Activated gamma-delta T cell treated with anti-CD3 and anti-CD28 coated beads, Interleukin-2, amount 50 U/mL, for 16 hours (primary cell): ENCODE results near the gene JOSD2.
A peak's percentile ranks its signal among the peaks of the same experiment; 100 is the strongest.
"Not testable (repeated sequence)": the region's sequence is repeated elsewhere in the genome, so short reads cannot be mapped to it uniquely, and the experiment has no call there.

Source experiments
- DNase-seq: peaks from one replicate; pipeline ENCODE4 v3.0.0-alpha.2; 2020; ENCODE audit warnings: low read depth

Gene JOSD2

DNA sequence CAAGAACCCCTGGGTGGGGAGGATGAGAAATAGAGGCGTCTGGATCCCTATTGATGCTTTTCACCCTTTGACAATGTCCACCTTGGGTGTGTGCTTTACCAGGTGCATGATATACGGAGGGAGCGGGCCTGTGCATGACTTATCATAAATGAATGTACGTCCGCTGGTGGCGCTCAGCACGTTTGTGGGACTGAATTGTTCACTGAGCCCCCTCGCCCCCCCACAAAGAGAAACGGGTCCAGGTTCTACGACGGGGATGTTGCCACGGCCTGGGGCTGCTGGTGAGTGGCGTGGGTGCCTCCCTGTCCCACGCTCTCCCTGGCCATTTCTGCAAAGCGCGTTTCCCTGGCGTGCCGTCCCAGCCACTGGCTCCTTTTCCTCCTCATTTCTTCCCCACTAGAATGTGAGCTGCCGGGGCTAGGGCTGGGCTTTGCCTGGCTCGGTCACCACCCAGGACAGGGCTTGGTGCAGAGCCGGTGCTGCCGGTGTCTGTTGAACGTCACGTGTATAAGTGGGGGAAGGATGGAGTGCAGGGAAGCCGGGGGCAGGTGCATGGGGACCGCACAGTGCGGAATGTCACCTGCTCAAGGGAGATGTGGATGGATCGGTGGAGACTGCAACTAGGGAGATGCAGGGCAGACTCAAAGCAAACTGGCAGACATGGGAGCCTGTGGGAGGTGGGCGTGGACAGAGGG, 35.7 kb upstream of the JOSD2 start:
- no peak for DNase-seq

DNA sequence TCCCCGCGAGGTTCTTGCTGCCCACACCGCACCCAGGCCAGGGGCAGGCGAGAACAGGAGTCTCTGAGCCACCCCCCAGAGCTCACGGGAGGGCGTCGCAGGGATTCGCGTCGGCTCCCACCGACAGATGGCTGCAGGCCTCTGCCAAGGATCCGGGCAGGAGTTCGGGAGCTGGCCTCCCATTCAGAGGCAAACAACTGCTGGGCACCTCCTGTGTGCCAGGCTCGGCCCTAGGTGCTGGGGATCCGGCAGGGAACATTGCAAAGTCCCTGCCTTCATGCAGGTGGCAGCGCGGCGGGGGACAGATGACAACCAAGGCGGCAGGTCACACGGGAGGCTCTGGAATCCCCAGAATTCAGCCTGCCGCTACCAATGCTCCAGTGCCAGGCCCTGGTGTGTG, 32.0 kb upstream of the JOSD2 start:
- no peak for DNase-seq

DNA sequence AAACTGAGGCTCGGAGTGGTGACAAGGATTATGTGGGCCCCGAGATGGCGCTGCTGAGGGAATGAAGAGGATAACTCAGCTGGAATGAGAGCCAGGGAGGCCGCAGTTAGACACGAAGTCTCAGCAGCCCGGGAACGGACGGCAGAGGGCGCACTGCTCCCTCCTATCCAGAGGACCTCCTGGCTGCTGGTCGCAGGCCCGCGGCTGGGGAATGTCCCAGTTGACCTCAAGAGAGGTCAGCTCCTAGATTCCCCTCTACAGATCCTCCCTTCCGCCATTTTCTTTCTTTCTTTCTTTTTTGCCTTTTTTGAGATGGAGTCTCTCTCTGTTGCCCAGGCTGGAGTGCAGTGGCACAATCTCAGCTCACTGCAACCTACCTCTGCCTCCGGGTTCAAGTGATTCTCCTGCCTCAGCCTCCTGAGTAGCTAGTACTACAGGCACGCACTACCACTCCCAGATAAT, 26.8 kb upstream of the JOSD2 start:
- DNase-seq: peak; percentile 38

DNA sequence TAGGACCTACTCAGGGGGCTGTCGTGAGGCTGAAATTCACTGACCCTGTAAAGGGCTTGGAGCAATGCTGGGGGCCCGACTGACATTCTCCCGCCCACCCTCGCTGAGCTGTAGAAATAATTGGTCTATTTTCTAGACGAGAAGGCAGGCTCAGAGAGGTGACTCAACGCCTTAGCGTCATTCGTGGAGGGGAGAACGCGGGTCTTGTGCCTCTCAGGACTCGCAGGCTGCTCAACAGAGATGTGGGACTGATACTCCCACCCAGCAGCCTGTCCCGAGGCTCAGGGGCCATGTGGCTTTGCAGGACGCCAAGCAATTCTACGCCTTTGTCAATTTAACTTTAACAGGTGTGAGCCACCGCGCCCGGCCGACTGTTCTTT, 26.3 kb upstream of the JOSD2 start:
- no peak for DNase-seq

DNA sequence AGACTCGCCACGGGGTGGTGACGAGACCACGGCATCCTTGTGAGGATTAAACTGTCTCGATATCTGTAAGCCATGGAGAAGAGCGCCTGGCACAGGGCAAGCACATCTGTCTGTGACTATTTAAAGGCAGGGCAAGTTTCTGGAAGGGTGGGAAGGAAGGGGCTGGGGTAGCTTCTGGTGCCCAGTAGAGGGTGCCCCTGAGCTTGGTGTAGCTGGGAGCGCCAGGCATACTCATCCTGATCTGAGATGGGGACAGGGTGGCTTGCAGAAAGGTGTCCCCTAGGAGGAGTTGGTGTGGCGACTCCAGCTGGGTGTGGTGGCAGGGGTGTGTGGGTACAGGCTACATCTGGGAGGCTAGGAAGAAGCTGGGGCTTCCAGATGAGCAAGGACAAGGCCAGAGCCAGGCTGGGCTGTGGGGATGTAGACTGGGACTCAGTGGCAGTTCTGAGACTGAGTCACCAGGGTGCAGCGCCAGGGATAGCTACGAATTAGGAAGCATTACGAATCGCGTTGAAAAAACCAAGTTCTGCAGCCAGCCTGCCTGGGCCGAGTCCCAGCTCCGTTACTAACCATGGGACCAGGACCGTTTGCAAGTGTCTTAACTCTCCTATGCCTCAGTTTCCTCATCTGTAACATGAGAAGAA, 25.8 kb upstream of the JOSD2 start:
- no peak for DNase-seq

DNA sequence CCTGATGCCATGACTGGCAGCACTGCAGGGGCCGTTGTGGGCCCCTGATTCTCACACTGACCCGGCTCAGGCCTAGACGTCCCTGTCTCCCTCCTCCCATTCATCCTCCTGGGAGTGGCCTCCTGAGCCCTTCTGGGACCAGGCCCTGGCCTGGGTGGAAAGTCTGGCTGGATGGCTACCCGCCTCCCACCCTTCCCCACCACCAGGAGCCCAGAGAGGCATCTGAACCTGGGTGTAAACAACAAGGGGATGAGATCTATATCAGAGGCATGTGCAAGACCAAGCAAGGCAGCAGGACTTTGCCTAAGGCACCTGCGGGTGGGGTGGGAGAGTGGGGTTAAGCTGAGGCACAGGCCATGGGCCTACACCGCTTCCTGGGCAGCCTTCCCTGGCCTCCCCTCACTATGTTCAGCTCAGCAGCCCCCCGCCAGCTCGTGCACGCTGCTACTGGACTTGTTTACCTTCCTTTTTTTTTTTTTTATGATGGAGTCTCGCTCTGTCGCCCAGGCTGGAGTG, 24.7 kb upstream of the JOSD2 start:
- no peak for DNase-seq

DNA sequence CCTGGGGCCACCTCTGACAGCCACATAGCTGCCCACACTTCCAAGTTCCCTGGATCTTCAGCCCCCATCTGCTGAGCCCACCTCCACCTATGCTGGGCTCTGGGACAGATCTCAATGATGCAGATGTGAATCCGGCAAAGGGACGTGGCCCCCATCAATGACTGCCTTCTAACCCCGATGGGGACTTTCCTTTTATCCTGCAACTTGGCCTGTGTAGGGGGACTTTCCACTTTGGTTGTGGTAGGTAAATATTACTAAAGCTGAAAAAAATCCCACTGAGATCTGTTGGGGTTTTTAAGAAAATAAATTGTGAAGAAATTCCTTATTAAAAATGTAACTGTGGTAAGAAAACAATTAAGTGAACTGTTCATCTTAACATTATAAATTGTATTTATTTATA, 23.5 kb upstream of the JOSD2 start:
- DNase-seq: no peak

DNA sequence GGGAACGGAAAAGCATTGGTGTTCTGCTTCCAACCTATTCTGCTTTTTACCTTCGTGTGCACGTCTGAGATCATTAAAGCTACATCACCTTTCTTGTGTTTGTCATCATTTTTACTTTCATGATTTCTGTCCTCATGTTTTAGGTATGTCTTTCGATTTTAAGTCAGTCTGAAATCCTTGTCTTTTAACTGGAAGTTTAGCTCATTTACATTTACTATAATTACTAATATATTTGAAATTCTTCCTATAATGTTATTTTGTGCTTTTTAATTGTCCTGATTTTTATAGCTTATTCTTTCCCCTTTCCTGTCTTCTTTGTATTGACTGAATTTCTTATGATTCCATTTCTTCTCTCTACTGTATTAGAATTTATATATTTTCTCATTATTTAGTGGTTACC, 22.0 kb upstream of the JOSD2 start:
- no peak for DNase-seq

DNA sequence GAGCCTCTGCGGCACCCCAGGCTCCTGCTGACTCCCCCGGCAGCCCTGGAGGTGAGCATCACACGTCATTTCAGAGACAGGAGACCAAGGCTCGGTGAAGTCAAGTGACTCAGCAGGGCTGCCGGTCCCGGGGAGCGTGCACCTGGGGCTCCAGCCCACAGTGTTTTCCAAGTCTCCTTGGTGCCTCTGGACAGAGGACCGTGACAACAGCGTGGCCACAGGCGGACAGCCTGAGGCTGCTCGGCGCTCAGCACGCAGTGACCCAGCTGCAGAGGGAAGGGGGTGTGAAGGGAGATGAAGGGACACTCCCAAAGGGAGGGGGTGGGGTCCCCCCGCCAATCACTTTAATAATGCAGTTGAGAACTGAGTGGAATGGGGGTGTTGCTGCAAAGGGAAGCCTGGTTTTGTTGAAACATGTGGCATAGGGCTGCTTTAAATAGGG, 20.2 kb upstream of the JOSD2 start:
- DNase-seq: no peak

DNA sequence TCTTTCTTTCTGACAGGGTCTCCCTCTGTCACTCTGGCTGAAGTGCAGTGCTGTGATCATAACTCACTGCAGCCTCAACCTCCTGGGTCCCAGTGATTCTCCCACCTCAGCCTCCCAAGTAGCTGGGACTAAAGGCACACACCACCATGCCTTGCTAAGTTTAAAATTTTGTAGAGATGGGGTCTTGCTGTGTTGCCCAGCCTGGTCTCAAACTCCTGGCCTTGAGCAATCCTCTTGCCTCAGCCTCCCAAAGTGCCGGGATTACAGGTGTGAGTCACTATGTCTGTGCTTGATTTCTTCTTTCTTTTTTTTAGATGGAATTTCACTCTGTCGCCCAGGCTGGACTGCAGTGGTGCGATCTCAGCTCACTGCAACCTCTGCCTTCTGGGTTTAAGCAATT, 17.1 kb upstream of the JOSD2 start:
- not testable (repeated sequence) for DNase-seq

DNA sequence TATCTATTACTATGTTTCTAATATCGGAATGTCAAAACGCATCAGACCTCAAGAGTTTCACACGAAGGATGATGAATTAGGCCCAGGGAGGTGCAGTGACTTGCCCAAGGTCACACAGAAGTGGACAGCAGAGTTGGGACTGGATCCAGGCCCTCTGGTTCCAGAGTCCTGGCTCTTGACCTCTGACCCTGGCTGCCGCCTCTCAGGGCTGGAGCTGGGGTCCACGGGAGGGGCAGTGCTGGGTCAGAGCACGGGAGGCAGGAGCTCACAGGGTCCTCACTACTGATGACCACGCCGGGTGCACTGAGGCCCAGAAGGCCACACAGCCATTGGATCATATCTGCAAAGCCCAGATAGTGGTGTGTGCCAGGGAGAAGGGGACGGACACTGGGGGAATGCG, 11.9 kb upstream of the JOSD2 start:
- no peak for DNase-seq

DNA sequence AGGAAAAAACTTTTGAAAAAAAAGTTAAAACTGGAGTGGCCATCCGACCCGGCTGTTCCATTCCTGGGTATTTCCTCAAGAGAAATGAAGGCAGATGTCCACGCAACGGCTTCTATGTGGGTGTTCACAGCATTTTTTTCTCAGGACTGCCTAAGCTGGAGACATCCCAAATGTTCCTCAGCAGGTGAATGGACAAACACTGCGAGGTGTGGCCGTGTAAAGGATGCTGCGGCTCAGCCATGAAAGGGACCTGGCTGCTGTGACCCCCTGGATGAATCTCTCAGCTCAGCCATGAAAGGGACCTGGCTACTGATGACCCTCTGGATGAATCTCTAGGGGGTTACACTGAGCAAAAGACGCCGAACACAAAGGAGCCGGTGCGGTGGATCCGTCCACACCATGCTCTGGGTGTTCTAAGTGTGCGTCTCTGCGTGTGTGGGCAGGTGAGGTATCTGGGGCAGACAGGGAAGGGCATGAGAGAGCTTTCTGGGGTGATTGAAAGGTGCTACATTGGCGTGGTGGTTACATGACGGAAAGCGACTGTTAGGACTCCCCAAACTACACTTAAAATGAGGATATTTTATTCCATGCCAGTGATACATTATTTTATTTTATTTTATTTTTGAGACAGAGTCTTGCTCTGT, 10.0 kb upstream of the JOSD2 start:
- DNase-seq: no peak

DNA sequence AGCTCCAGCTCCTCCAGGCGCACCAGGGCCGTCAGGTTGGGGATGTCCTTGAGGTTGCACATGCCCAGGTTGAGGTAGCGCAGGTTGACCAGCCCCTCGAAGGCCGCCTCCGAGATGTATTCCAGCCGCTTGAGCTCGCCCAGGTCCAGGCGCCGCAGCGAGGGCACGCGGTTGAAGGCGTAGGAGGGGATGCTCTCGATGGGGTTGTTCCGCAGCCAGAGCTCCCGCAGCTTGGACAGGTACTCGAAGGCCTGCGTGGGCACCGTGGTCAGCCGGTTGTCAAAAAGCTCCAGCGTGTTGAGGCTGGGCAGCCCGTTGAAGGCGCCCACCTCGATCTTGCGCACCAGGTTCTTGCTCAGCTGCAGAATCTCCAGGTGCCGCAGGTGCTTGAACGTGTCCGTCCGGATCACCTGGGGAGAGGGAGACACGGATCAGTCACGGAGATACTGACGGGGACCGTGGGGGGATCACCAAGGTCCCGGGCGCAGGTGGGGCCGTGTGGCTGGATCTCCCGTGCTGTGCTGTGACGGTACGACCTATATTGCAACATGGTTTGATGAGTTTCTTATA, 8.1 kb upstream of the JOSD2 start:
- DNase-seq: no peak

DNA sequence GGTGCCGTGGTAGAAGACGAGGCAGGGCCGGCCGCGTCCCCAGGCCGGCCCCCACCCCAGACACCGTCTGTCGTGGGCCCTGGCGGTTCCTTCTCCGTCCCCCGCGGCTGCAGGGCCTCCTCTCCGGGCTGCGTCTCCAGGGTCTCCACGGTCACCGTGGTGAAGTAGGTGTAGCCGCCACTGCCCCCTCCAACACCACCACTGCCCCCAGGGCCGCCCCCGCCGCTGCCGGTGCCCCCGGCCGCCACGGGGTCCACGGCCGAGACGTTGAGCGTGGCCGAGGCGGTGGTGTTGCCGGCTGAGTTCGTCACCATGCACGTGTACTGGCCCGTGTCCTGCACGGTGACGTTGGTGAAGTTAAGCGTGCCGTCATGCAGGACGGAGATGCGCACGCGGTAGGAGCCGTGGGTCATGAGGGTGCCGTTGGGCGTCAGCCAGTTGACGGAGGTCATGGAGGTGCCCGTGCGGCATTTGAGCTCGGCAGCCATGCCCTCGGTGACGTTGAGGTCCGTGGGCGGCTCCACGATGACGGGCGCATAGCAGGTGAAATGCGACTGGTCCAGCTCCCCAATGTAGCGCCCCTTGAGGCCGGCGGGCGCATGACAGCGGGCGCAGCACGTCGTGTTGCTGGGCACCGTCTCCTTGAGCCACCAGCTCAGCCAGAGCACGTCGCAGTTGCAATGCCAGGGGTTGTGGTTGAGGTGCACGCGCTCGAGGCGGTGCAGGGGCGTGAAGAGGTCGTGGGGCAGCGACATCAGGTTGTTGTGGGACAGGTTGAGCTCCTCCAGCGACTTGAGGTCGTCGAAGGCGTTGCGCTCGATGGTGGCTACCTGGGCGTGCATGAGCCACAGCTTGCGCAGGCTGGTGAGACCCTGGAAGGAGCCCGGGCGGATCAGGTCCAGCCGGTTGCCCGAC, 7.4 kb upstream of the JOSD2 start:
- DNase-seq: no peak

DNA sequence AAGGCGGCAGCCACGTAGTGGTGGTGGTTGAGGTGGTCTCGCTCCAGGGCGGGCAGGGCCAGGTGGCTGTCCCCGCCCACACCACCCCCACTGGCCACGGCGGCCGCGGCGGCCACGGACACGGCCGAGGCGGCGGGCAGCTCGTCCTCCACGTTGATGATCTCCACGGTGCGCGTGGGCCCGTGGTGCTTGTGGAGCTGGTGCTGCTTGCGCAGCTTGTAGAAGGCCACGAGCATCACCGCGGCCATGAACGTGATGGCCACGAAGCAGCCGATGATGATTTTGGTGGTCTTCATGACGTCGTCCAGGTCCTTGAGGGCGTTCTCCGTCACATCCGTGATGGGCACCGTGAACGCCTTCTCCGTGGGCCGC, 6.7 kb upstream of the JOSD2 start:
- DNase-seq: no peak

DNA sequence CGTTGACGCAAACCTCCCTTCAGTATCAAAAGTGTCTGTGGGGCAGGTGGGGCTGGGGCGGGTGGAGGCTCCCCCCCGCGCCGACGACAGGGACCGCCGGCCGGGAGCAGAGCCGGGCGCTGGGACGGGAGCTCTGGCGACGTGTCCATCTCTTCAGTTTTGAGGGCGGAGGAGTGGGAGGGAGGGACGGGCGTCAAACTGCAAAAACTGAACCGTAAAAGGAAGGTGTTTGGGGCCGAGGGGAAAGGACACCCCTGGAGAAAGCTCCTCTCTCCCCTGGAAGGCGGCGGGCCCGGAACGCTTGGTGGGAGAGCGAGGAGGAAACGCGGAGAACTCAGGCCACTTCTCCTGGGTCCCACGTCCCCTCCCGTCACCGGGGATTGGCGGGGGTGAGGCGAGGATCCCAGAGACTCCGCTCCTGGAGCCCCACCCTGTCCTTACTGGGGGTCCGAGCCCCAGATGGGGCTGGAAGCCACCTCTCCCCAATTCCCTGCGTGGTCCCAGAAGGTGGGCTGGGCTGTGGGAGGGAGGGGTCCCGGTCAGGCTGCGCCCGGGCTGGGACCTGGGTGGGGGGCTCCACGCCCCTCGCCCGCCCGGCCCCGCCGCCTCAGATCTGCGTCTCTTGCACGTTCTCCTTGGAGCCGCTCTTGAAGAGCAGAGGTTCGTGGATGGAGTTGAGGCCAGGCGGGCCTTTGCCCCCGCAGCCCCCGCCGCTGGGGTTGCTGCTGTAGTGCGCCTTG, 6.1 kb upstream of the JOSD2 start:
- no peak for DNase-seq

DNA sequence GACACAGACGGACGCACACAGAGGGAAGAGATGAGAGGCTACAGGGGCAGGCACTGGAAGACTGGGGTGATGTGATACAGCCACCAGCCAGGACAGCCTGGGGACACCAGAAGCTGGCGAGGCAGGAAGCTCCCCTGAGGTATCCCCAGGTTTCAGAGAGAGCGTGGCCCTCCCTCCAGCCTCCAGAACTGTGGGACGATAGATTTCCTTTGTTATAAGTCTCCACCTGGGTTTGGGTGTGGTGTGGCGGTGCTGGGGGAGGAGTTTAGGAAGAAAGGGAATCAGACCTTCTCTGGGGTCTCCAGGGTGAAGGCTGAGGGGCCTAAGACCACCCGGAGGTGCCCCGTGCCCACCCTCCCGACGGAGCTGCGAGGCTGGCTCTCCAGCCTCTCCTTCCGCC, 5.5 kb upstream of the JOSD2 start:
- no peak for DNase-seq

DNA sequence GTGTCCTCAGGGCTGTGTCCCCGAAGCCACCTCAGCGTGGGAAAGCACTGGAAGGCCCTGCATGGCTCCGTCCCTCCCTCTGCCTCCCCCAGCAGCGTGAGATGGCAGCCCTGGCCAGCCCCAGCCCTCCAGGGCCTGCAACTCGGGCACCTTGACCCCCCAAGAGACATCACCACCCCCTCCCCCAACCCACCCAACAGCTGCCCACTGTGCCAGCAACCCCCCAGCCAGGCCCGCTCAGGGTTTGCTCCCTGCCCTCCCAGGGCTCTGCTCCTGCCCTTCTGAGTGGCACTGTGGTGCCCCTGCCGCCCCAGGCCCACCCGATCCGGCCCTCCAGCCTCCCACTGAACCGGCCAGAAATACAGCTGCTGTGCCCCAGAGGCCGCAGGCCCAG, 4.2 kb upstream of the JOSD2 start:
- DNase-seq: no peak

DNA sequence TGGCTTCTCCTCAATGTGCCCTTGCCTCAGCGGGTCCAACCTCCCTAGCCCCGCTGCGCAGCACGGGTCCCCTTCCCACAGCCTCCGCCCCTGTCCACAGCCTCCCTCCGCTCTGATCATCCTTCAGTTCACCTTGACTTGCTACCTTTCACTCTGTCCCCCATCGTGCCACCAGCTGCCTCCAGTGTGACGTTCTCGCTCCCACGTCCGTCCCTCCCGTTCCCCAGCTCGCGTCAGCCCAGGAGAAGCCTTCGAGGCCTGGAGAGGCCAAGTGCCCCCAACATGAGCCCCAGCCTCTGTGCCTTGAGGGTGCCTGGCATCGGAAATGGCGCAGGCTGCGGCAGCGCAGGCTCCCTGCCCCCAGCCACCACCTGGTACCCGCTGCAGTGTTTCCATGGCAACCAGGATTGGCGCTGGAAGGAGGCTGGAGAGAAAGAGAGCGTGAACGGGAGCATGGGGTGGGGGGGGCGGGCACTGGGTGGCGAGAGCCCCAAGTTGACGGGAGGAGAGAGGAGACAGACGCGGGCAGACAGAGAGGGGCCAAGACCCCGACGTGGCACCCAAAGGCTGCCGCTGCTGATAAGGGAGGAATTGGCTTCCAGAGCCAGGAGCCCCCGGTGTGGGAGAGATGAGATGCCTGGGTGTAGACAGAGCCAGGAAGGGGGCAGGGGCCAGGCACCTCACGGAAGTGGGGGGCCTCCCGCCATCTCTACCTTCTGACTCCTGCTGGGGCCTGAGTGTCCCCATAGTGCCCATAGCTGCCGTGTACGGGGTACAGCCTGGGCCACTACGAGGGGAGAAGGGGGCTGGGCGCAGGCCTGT, 3.6 kb upstream of the JOSD2 start:
- DNase-seq: no peak

DNA sequence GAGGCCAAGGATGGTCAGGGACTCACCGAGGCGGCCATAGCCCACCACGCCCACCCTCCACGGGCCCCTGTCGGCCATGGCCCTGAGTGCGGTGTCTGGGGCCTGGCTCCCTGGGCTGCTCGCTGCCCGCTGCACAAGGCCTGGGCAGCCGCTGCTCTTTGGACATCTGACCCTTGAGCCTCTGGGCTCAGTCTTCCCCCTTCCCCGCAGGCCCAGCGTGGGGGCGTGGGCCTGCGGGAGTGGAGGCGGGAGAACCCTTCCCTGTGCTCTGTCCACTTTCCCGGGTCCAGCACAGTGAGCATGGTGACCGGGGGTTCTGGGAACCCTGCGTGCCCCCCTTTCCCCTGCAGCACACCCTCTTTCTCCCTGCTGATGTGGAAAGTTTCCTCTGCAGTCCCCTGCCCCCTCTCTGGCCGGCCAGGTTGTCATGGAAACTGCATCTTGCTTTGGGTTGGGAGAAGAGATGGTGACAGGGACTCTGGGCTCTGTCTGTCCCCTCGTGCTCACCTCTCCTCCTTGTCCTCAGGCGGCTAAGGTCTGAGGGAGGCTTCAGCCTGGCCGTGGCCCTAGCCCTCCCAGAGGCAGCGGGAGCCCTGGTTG, 2.9 kb upstream of the JOSD2 start, which contains the start of gene ASPDH:
ASPDH (minus strand) TSS at position 168 of the 600 bp plus-strand sequence; CDS start at position 78, 90 bp downstream.
- DNase-seq: no peak
